Measurements from ENCODE around the gene RIBC2.

RIBC2 gene

DNA sequence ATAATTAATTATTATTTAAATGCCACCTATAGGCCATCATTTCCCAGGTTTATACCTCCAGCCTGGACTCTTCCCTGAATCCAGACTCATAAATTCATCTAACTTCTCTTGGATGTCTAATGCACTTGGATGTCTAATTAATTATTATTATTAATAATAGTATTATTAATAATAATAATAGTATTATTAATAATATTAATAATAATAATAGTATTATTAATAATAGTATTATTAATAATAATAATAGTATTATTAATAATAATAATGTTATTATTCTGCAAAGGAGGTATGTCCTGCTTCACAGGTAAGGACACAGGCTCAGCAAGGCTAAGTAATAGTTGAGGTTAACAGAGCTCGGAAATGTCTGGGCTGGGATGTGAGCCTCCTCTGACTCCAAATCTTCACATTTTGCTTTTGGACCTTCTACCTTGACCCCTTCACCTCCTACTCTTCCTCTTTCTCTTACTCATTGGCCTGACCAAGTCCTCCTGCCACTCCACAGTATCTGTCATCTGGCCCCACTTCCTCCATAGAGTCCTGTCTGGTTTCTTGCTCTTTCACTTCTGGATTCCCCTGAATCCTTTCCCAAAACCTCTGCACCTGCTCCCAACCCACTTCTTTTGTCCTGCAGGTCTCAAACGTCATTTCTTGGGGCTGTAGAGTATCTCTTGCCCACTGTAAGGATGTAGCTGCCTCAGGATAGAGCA lies 8.0 kb downstream of the RIBC2 start:
- H3K18ac ChIP-seq (ENCODE audit: low read length) = no peak overlapping the region

DNA sequence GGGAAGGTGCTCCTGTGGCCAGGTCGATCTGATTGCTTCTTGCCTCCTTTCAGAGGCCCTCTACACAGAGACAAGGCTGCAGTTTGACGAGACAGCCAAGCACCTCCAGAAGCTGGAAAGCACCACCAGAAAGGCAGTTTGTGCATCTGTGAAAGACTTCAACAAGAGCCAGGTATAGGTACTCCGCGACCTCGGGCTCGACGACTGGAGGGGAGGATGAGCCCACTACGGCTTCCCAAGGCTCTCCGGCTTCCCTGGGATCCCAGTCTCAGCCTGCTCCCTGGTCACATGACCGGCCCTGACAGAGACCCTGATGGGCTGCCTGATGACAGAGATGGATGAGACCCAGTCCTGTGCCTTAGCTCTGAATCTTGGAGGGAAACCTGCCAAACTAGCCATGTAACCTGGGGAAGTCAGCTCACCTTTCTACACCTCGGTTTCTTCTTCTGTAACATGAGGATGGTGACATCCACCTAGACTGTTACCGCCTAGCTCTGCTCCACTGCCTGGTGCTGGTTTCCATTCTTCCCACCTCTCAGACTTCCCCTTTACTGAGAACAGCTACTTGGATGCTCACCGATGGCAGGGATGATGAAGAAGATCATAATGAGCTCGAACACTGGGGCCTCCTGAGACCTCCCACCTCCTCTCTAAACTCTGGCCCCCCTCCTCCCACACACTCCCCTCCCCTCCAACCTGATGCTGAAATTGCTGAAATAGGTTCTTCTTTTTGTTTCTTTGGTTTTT lies 8.9 kb downstream of the RIBC2 start:
- no peak overlapping the region for H3K4ac ChIP-seq (ENCODE audit: low read depth, low read length)
- no peak overlapping the region for H2BK120ac ChIP-seq (ENCODE audit: low read depth, low read length)
- H3K23ac ChIP-seq (ENCODE audit: low read length) = peak overlapping the region; percentile 66
- H3K79me2 ChIP-seq (ENCODE audit: control insufficient read depth, insufficient read depth, low read length) = no peaks in the 10 kb centered on the region
- no peak overlapping the region for H3K56ac ChIP-seq (ENCODE audit: low read length)
- H3K9ac ChIP-seq (ENCODE audit: low read length) = no peak overlapping the region
- H3K4me1 ChIP-seq (ENCODE audit: control insufficient read depth, low read depth, low read length) = no peaks in the 10 kb centered on the region
- H2BK5ac ChIP-seq (ENCODE audit: low read length) = no peak overlapping the region
- H3K18ac ChIP-seq (ENCODE audit: low read length) = no peak overlapping the region
- no peaks in the 10 kb centered on the region for H3K27me3 ChIP-seq (ENCODE audit: insufficient read depth, low read length, poor library complexity)
- H3K4me3 ChIP-seq (ENCODE audit: low read length) = no peak overlapping the region
- H4K5ac ChIP-seq (ENCODE audit: low read length) = no peak overlapping the region
- H2AK5ac ChIP-seq (ENCODE audit: low read length) = no peak overlapping the region
- H2BK15ac ChIP-seq (replicated peaks; ENCODE audit: low read depth) = no peak overlapping the region
- H3K79me1 ChIP-seq (ENCODE audit: low read length) = no peaks in the 10 kb centered on the region
- H3K4me2 ChIP-seq (ENCODE audit: low read length) = no peak overlapping the region
- DNase-seq = no peak
- no CpG with 5 or more reads among the region's 14 CpGs for WGBS (ENCODE audit: extremely low coverage, insufficient coverage, low lambda C conversion rate)
- no peaks in the 10 kb centered on the region for H3K36me3 ChIP-seq (ENCODE audit: control insufficient read depth, insufficient read depth, low read length)
- H3K27ac ChIP-seq (ENCODE audit: low read depth, low read length) = no peak overlapping the region
- no peak overlapping the region for H4K8ac ChIP-seq (ENCODE audit: low read depth, low read length)

More for the DNA sequence above, 8.0 kb downstream of the RIBC2 start:
- no peak overlapping the region for H3K4me2 ChIP-seq (ENCODE audit: low read length)
- H3K27me3 ChIP-seq (ENCODE audit: insufficient read depth, low read length, poor library complexity) = no peaks in the 10 kb centered on the region
- no peak overlapping the region for H4K8ac ChIP-seq (ENCODE audit: low read depth, low read length)
- no peak overlapping the region for H3K4ac ChIP-seq (ENCODE audit: low read depth, low read length)
- H2AK5ac ChIP-seq (ENCODE audit: low read length) = no peak overlapping the region
- H3K36me3 ChIP-seq (ENCODE audit: control insufficient read depth, insufficient read depth, low read length) = no peaks in the 10 kb centered on the region
- no peak overlapping the region for H4K5ac ChIP-seq (ENCODE audit: low read length)
- no peak for DNase-seq
- no peaks in the 10 kb centered on the region for H3K79me2 ChIP-seq (ENCODE audit: control insufficient read depth, insufficient read depth, low read length)
- H2BK5ac ChIP-seq (ENCODE audit: low read length) = no peak overlapping the region
- H3K79me1 ChIP-seq (ENCODE audit: low read length) = no peaks in the 10 kb centered on the region
- no peak overlapping the region for H2BK120ac ChIP-seq (ENCODE audit: low read depth, low read length)
- H3K4me3 ChIP-seq (ENCODE audit: low read length) = no peak overlapping the region
- no peak overlapping the region for H3K27ac ChIP-seq (ENCODE audit: low read depth, low read length)
- no peak overlapping the region for H3K56ac ChIP-seq (ENCODE audit: low read length)
- no peak overlapping the region for H3K9ac ChIP-seq (ENCODE audit: low read length)
- no peaks in the 10 kb centered on the region for H3K4me1 ChIP-seq (ENCODE audit: control insufficient read depth, low read depth, low read length)
- no peak overlapping the region for H3K23ac ChIP-seq (ENCODE audit: low read length)
- WGBS (ENCODE audit: extremely low coverage, insufficient coverage, low lambda C conversion rate) = no CpG with 5 or more reads among the region's 2 CpGs
- H2BK15ac ChIP-seq (replicated peaks; ENCODE audit: low read depth) = no peak overlapping the region

DNA sequence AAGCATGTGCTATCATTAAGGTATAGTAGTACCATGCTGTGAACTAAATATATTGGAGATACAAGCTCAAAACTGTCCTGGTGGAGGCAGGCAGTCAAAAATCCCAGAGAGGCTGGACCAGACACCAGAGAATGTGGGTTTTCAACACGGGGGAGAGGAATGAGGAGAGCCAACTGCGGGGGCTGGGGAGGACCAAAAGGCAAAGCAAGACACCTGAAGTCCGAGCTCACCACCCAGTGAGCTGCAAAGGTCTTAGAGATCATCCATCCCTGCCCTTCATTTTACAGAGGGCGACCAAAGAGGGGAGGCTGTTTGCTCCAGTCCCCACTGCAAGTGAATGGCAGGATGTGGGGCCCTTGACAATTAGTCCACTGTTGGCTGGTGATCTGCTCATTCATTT lies 10.0 kb downstream of the RIBC2 start:
- H3K79me1 ChIP-seq (ENCODE audit: low read length) = no peaks in the 10 kb centered on the region
- no CpG with 5 or more reads among the region's 4 CpGs for WGBS (ENCODE audit: extremely low coverage, insufficient coverage, low lambda C conversion rate)
- H3K4me1 ChIP-seq (ENCODE audit: control insufficient read depth, low read depth, low read length) = no peaks in the 10 kb centered on the region
- no peak overlapping the region for H3K4me3 ChIP-seq (ENCODE audit: low read length)
- no peaks in the 10 kb centered on the region for H3K36me3 ChIP-seq (ENCODE audit: control insufficient read depth, insufficient read depth, low read length)
- H3K4ac ChIP-seq (ENCODE audit: low read depth, low read length) = no peak overlapping the region
- no peak overlapping the region for H2BK15ac ChIP-seq (replicated peaks; ENCODE audit: low read depth)
- H3K9ac ChIP-seq (ENCODE audit: low read length) = no peak overlapping the region
- H2AK5ac ChIP-seq (ENCODE audit: low read length) = no peak overlapping the region
- H3K27ac ChIP-seq (ENCODE audit: low read depth, low read length) = no peak overlapping the region
- no peak overlapping the region for H4K5ac ChIP-seq (ENCODE audit: low read length)
- H3K18ac ChIP-seq (ENCODE audit: low read length) = no peak overlapping the region
- H3K56ac ChIP-seq (ENCODE audit: low read length) = no peak overlapping the region
- DNase-seq = no peak
- H3K27me3 ChIP-seq (ENCODE audit: insufficient read depth, low read length, poor library complexity) = no peaks in the 10 kb centered on the region
- no peak overlapping the region for H2BK5ac ChIP-seq (ENCODE audit: low read length)
- no peak overlapping the region for H4K8ac ChIP-seq (ENCODE audit: low read depth, low read length)
- H3K79me2 ChIP-seq (ENCODE audit: control insufficient read depth, insufficient read depth, low read length) = no peaks in the 10 kb centered on the region
- H2BK120ac ChIP-seq (ENCODE audit: low read depth, low read length) = no peak overlapping the region
- H3K23ac ChIP-seq (ENCODE audit: low read length) = no peak overlapping the region
- no peak overlapping the region for H3K4me2 ChIP-seq (ENCODE audit: low read length)

DNA sequence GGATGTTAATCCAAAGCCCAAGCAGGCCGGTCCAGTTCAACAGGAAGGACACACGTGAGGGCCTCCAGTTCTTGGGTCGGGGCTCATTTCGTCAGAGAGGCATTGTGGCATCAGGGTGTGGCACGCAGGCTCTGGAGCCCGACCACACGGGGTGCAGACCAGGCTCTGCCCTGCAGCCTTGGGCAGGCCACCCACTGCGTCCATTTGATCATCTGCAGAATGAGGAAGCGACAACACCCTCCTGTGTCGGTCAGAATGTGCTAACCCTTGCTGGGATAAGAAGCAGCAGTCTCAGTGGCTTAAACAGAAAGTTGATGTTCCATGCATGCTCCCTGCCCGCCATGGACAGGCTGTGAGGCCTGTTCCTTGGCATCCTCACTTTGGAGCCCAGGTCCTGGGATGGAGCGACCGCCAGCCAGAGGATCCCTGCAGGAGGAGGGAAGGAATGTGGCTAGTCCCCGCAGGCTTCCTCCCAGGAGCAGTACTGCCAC lies 10.8 kb downstream of the RIBC2 start:
- WGBS (ENCODE audit: extremely low coverage, insufficient coverage, low lambda C conversion rate) = no CpG with 5 or more reads among the region's 14 CpGs
- Histone ChIP-seq H3K4me1 (ENCODE audit: control insufficient read depth, low read depth, low read length) (no peaks in the 10 kb centered on the region), H3K4me3 (ENCODE audit: low read length) (no peak overlapping the region), H3K9ac (ENCODE audit: low read length) (no peak overlapping the region), H3K23ac (ENCODE audit: low read length) (no peak overlapping the region), H3K4ac (ENCODE audit: low read depth, low read length) (no peak overlapping the region), H2BK120ac (ENCODE audit: low read depth, low read length) (no peak overlapping the region), H3K27me3 (ENCODE audit: insufficient read depth, low read length, poor library complexity) (no peaks in the 10 kb centered on the region), H2AK5ac (ENCODE audit: low read length) (no peak overlapping the region), H3K79me2 (ENCODE audit: control insufficient read depth, insufficient read depth, low read length) (no peaks in the 10 kb centered on the region), H3K79me1 (ENCODE audit: low read length) (no peaks in the 10 kb centered on the region), H3K4me2 (ENCODE audit: low read length) (no peak overlapping the region), H2BK5ac (ENCODE audit: low read length) (no peak overlapping the region), H4K5ac (ENCODE audit: low read length) (no peak overlapping the region), H3K36me3 (ENCODE audit: control insufficient read depth, insufficient read depth, low read length) (no peaks in the 10 kb centered on the region), H3K56ac (ENCODE audit: low read length) (no peak overlapping the region), H4K8ac (ENCODE audit: low read depth, low read length) (no peak overlapping the region), H3K27ac (ENCODE audit: low read depth, low read length) (no peak overlapping the region), H2BK15ac (replicated peaks; ENCODE audit: low read depth) (no peak overlapping the region), H3K18ac (ENCODE audit: low read length) (no peak overlapping the region)
- no peak for DNase-seq

DNA sequence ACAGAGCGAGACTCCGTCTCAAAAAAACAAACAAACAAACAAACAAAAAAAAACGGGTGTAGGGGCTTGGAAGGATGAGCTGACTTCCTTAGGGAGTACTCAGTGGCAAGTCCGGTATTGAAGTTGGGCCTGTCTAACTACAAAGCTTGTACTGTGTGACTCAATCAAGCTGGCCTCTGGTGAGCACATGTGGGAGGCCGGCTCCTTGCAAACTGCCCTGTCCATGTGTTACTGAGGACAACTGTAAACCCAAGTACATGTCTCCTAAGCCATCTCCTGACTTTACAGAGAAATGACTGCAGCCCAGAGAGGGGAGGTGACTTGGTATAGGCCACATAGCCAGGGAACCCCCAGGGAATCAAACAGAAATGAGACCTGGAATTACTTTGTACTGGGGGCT lies 11.6 kb downstream of the RIBC2 start:
- Histone ChIP-seq H3K18ac (ENCODE audit: low read length) (no peak overlapping the region), H3K56ac (ENCODE audit: low read length) (no peak overlapping the region), H3K79me2 (ENCODE audit: control insufficient read depth, insufficient read depth, low read length) (no peaks in the 10 kb centered on the region), H3K27me3 (ENCODE audit: insufficient read depth, low read length, poor library complexity) (no peaks in the 10 kb centered on the region), H3K9ac (ENCODE audit: low read length) (no peak overlapping the region), H3K27ac (ENCODE audit: low read depth, low read length) (no peak overlapping the region), H4K8ac (ENCODE audit: low read depth, low read length) (no peak overlapping the region), H2BK5ac (ENCODE audit: low read length) (no peak overlapping the region), H3K23ac (ENCODE audit: low read length) (no peak overlapping the region), H3K4me1 (ENCODE audit: control insufficient read depth, low read depth, low read length) (no peaks in the 10 kb centered on the region), H4K5ac (ENCODE audit: low read length) (no peak overlapping the region), H2BK120ac (ENCODE audit: low read depth, low read length) (no peak overlapping the region), H3K79me1 (ENCODE audit: low read length) (no peaks in the 10 kb centered on the region), H3K4me3 (ENCODE audit: low read length) (no peak overlapping the region), H3K36me3 (ENCODE audit: control insufficient read depth, insufficient read depth, low read length) (no peaks in the 10 kb centered on the region), H3K4me2 (ENCODE audit: low read length) (no peak overlapping the region), H3K4ac (ENCODE audit: low read depth, low read length) (no peak overlapping the region), H2AK5ac (ENCODE audit: low read length) (no peak overlapping the region), H2BK15ac (replicated peaks; ENCODE audit: low read depth) (no peak overlapping the region)
- no peak for DNase-seq
- WGBS (ENCODE audit: extremely low coverage, insufficient coverage, low lambda C conversion rate) = no CpG with 5 or more reads among the region's 5 CpGs
